NT2/D1 (cell line): ENCODE results near the gene AP1M2.

Experiments used
- DNase-seq: peaks from one replicate; pipeline ENCODE4 v3.0.0-alpha.2; 2011; ENCODE audit warnings: low read depth, low spot score
- H3K27me3 ChIP-seq: 2 replicates; pipeline ENCODE4 v1.6.0; 2011; ENCODE audit warnings: mild to moderate bottlenecking; ENCODE audit not compliant: insufficient read length, insufficient read depth
- H3K36me3 ChIP-seq: 2 replicates; pipeline ENCODE4 v1.6.1; 2011; ENCODE audit warnings: mild to moderate bottlenecking, low read length, mixed read lengths; ENCODE audit not compliant: insufficient read depth, insufficient read length
- H3K4me1 ChIP-seq: 2 replicates; pipeline ENCODE4 v1.5.1; 2011; ENCODE audit not compliant: insufficient read depth, insufficient read length
- H3K4me3 ChIP-seq: 2 replicates; pipeline ENCODE4 v1.5.1; 2011; ENCODE audit warnings: low read depth; ENCODE audit not compliant: insufficient read length
- H3K9ac ChIP-seq: 2 replicates; pipeline ENCODE4 v1.6.0; 2011; ENCODE audit warnings: low read depth; ENCODE audit not compliant: insufficient read length
- H3K9me3 ChIP-seq: 2 replicates; pipeline ENCODE4 v1.5.1; 2011; ENCODE audit warnings: mild to moderate bottlenecking, low read length; ENCODE audit not compliant: insufficient read depth
- SUZ12 ChIP-seq: IDR thresholded peaks from 2 replicates; pipeline ENCODE4 v1.6.1; 2011; ENCODE audit not compliant: insufficient read length, insufficient read depth; ENCODE audit errors: extremely low read depth
- YY1 ChIP-seq: IDR thresholded peaks from 2 replicates; pipeline ENCODE4 v1.6.1; 2011; ENCODE audit not compliant: insufficient read length, insufficient read depth
- ZNF274 ChIP-seq: IDR thresholded peaks from 2 replicates; pipeline ENCODE4 v1.6.1; 2011; ENCODE audit warnings: mild to moderate bottlenecking, low read depth, low read length

The AP1M2 gene

DNA sequence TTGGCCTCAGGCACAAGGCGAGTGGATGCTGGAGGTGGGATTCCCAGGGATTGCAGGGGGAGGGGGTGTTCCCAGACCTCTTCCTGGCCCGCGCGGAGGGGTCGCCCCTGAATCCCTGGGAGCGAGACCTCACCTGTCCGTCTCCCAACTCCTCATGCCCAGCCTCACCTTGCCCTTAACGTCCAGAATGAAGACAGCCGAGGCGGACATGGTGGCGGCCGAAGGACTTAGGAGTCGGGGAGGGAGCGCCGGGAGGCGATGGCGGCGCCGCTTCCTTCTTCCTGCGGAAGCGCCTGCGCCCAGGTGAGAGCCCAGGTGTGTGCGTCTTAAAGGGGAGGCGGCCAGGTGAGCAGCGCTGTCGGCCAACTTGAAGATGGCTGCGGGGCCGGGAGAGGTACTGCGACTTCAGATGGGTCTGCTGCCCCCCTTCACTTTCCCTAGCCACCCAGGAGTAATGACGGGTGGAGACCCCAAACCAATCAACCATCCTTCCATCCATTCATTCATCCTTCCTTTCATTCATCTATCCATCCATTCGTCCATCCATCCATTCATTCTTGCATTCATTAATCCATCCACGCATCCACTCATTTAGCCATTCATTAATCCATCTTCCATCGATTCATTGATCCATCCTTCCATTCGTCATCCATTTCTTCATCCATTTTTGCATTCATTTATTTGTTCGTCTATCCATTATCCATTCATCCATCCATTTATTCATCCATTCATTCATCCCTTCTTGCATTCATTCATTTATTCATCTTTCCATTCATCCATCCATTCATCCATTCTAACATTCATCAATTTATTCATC is at the start of gene AP1M2:
Gene AP1M2, minus strand, starts transcription at position 291 of the 817 bp plus-strand sequence. Its CDS starts 81 bp downstream, at position 210.
- Histone ChIP-seq H3K27me3 (no peaks in the 10 kb centered on the region), H3K36me3 (no peaks in the 10 kb centered on the region), H3K9me3 (no peaks in the 10 kb centered on the region), H3K4me1 (peaks cover 4% of the 10 kb centered on the region), H3K9ac (no peak within 1 kb of the TSS), H3K4me3 (no peak within 1 kb of the TSS)
- TF ChIP-seq SUZ12, result no peak
- TF ChIP-seq YY1, result no peak
- TF ChIP-seq ZNF274, result no peak
- no peak for DNase-seq

DNA sequence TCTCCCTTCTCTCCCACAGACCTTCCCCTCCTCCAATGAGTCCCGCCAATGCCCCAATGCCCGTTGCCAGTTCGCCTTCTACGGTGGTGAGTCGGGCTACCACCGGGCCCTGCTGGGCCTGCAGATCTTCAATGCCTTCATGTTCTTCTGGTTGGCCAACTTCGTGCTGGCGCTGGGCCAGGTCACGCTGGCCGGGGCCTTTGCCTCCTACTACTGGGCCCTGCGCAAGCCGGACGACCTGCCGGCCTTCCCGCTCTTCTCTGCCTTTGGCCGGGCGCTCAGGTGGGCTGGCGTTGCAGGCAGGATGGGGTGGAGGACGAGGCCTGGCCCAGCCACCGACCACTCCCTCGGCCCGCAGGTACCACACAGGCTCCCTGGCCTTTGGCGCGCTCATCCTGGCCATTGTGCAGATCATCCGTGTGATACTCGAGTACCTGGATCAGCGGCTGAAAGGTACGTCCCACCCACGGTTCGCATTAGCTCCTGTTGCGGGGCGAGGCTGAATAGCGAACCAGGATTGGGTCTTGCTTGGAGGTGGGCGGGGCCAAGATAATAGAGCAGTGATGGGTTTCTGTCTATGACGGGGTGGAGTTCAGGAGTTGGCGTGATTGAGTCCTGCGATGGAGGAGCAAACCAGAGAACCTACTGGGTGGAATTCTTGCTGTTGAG is 49.3 kb upstream of the AP1M2 start:
- TF ChIP-seq SUZ12 (no peak), YY1 (no peak), ZNF274 (no peak)
- Histone ChIP-seq H3K4me3 (no peak overlapping the region), H3K9ac (no peak overlapping the region), H3K27me3 (no peaks in the 10 kb centered on the region), H3K4me1 (no peaks in the 10 kb centered on the region), H3K36me3 (peaks cover 84% of the 10 kb centered on the region), H3K9me3 (no peaks in the 10 kb centered on the region)
- no peak for DNase-seq

DNA sequence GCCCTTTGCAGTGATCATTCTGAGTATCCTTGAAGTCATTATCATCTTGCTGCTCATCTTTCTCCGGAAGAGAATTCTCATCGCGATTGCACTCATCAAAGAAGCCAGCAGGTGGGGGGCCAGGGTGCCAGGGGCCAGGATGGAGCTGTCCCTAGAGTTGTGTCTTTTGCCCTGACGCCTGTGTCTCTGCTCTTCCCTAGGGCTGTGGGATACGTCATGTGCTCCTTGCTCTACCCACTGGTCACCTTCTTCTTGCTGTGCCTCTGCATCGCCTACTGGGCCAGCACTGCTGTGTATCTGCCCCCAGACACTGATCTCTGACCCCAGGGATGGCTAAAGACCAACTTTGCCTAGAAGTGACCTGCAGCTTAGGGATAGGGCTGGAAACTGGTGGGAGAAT is 47.9 kb upstream of the AP1M2 start:
- Histone ChIP-seq H3K4me3 (no peak overlapping the region), H3K4me1 (no peaks in the 10 kb centered on the region), H3K36me3 (peaks cover 77% of the 10 kb centered on the region), H3K27me3 (no peaks in the 10 kb centered on the region), H3K9me3 (no peaks in the 10 kb centered on the region), H3K9ac (no peak overlapping the region)
- DNase-seq, result no peak
- TF ChIP-seq SUZ12, result no peak
- TF ChIP-seq ZNF274, result no peak
- TF ChIP-seq YY1, result no peak

DNA sequence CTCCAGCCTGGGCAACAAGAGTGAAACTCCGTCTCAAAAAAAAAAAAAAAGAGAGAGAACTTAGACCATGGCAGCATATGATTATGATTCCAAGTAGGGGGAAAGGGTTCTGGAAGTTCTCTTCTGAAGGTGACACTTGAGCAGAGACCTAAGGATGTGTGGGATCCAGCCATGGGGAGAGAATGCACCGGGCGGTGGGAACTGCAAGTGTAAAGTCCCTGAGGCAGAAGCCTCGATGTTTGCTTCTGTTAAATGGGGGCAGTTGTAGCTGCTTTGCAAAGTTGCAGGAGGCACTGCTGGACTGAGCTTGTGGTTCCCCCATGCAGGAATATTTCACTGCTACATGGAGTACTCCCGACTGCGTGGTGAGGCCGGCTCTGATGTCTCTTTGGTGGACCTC is 47.3 kb upstream of the AP1M2 start:
- H3K27me3 ChIP-seq, result no peaks in the 10 kb centered on the region
- no peaks in the 10 kb centered on the region for H3K9me3 ChIP-seq
- H3K4me3 ChIP-seq, result no peak overlapping the region
- H3K36me3 ChIP-seq, result peaks cover 75% of the 10 kb centered on the region
- TF ChIP-seq YY1 (no peak), ZNF274 (no peak), SUZ12 (no peak)
- H3K4me1 ChIP-seq, result no peaks in the 10 kb centered on the region
- H3K9ac ChIP-seq, result no peak overlapping the region
- no peak for DNase-seq

- TF ChIP-seq ZNF274 (no peak), SUZ12 (no peak), YY1 (no peak)
- Histone ChIP-seq H3K27me3 (no peaks in the 10 kb centered on the region), H3K9ac (no peak overlapping the region), H3K4me3 (no peak overlapping the region), H3K36me3 (peaks cover 66% of the 10 kb centered on the region), H3K9me3 (no peaks in the 10 kb centered on the region), H3K4me1 (no peaks in the 10 kb centered on the region)
- no peak for DNase-seq
These were observed 44.8 kb upstream of the AP1M2 start for GRCh38 chr19:10631874-10632273.

DNA sequence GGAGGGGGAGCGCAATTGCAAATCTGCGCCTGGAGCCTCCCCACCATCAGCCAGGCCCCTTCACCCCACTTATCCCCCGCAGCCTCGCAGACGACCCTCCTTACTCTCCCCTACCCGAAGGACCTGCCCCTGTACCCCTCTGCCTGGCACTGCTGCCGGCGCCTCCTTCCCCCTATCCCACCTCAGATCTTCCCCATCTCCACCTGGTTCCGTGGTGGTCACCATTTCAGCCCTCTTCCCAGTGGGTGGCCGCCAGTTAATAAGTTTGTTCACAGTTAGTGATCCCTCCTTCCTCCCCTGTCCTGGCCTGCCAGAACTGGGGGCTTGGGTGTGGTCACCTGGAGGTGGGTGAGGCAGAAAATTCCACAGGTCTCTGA is 38.6 kb upstream of the AP1M2 start:
- DNase-seq, result no peak
- Histone ChIP-seq H3K9me3 (no peaks in the 10 kb centered on the region), H3K36me3 (peaks cover 18% of the 10 kb centered on the region), H3K27me3 (no peaks in the 10 kb centered on the region), H3K4me1 (peaks cover 10% of the 10 kb centered on the region), H3K9ac (peak overlapping the region; percentile 85), H3K4me3 (peak overlapping the region; percentile 41)
- TF ChIP-seq YY1, result no peak
- TF ChIP-seq ZNF274, result no peak
- no peak for TF ChIP-seq SUZ12
